ENCODE results near the gene DSTN.

Gene DSTN

DNA sequence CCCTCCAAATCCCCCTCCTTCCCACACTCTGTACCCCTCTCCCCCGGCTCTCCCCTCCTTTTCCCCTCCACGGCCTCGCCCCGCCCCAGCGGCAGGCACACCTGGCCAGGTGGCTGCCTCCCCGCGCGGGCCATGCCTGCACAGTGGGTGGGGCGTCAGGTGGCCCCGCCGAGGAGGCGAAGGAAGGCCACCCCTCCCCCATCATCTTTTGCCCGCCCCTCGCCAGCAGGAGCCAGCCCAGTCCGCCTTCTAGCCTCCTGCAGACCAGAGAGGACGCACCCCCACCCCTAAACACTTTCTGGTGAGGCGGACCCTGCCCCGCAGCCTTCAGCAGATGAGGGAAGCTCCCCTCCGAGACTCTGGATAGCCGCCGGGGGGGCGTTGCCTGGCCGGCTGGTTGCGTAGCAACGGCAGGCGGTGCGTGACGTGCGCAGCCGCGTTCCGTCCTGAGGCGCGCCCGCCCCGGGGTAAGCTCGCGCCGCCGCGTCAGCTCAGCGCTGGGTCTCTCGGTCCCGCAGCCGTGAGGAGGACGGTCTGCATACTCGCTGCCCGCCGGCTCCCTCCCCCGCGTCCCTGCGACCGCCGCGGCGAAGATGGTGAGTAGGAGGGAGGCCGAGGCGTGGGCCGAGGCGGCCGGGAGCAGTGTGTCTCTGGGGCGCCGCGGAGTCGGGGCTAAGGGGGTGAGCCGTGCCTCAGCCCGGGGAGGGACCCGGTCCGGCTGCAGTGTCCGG lies at the start of gene DSTN:
Gene DSTN, plus strand, starts transcription at position 460 of the 731 bp plus-strand sequence. Its CDS starts 134 bp downstream, at position 594.
- DNase-seq (ENCODE audit: low spot score): peak; percentile 95

DNA sequence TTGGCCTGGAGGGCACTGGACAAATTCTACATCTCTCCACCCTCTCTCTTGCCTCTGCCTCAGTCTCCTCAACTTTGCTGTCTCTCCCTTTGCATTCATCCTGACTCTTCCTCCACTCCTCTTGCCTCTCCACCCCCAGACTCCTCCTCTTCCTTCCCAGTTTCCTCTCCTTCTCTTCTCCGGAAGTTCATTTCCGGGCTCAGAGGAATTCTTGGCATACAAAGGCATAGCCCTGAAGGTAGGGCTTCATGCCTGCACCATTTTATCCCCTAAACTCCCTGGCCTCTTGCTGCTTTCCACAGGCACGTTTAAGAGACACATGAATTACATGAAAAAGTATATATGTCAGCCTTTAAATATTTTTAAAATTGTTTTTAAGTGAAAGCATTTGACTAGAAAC lies 49.3 kb upstream of the DSTN start:
- no peak for DNase-seq (ENCODE audit: low spot score)

DNA sequence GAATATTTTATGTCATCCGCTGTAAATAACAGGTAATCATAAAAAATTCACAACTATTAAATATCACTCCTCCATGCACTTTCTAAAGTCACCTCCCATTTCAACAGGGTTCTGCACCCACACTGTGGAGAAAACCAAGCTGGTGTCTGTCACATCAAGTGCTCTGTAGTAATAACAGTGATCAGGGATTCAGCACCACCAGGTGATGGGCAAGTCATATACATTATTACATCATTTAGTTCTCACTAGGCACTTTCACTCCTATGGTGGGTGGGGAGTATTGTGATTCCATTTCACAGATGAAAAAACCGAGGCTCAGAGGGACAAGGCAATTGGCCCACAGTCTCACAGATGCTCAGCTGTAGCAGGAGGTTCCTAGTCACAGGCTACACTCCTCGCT lies 47.3 kb upstream of the DSTN start:
- DNase-seq (ENCODE audit: low spot score): no peak

DNA sequence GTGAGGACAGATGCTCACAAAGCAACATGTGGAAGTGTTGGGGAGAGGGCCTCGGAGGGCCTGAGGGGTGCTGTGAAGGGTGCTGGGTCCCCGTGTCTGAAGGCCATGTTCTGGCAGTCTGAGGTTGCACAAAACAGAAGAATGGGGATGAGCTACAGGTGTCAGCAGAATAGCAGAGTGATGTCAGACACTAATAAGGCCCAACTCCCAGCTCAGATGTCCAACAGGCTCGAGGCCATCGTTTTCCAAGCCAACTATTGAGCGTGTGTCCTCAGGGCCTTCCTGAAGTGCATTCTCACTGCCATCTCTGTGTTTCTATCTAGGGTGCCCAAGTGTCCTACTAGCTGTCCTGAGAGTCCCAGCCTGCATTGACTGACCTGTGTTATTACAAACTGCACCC lies 46.5 kb upstream of the DSTN start:
- no peak for DNase-seq (ENCODE audit: low spot score)

GRCh38 chr20:17524560-17524959 lies 45.3 kb upstream of the DSTN start:
- no peak for DNase-seq (ENCODE audit: low spot score)

GRCh38 chr20:17525132-17525531 lies 44.7 kb upstream of the DSTN start:
- no peak for DNase-seq (ENCODE audit: low spot score)

- DNase-seq (ENCODE audit: low spot score): peak; percentile 63
Observed at GRCh38 chr20:17525650-17526049, 44.2 kb upstream of the DSTN start.

GRCh38 chr20:17529586-17529985 lies 40.3 kb upstream of the DSTN start:
- no peak for DNase-seq (ENCODE audit: low spot score)

DNA sequence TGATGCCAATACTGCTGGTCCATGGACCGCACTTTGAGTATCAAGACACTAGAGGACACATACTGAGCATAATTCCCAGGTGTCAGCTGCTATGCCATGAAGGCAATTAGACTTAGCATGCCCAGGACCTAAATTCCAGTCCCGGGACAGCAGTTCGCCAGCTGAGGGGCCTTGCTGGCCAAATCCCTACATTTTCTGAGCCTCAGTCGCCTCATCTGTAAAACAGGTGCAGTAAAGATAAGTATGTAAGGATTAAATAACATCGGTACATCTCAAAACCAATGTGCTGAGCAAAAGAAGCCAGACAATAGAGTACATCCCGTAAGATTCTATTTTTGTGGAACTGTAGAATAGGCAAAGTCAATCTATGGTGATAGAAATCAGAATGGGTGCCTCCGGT lies 39.7 kb upstream of the DSTN start:
- peak; percentile 24 for DNase-seq (ENCODE audit: low spot score)

GRCh38 chr20:17530716-17531664 lies 38.9 kb upstream of the DSTN start, which contains the start of gene BFSP1:
Gene BFSP1 (minus strand): TSS chr20:17531379. CDS start chr20:17531329, 50 bp downstream.
- DNase-seq (ENCODE audit: low spot score): peak; percentile 84

DNA sequence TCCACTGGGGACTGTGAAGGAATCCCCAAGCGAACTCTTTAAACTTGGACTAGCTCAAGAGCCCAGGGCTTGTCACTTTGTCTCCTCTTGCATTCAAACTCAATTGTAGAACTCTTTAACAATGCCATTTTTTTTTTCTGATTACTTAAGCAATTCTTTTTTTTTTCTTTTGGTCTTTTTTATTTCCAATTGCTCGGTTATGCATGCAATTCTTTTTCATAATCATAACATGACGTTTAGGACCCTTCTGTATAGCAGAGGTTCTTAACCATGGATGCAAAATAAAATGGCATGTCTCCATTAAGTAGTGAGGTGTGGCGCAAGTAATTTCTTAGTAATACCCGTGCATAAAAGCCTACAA lies 38.2 kb upstream of the DSTN start:
- no peak for DNase-seq (ENCODE audit: low spot score)

DNA sequence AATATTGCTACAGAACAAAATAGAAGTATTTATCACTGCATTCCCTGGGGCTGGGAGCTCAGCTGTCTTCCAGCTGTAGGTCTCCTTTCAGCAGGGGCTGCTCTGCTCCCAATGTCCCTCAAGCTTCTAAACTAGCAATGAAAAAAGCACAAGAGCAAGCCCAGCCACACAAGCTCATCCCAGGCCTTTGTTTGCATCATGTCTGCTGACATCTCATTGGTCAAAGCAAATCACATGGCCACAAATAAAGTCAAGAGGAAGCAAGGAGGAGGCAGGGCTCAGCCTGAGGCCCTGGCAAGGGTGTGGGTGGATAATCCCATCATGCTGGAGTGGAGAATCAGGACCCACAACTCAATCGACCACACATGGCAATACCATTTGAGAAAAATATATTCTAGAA lies 36.5 kb upstream of the DSTN start:
- peak; percentile 70 for DNase-seq (ENCODE audit: low spot score)

DNA sequence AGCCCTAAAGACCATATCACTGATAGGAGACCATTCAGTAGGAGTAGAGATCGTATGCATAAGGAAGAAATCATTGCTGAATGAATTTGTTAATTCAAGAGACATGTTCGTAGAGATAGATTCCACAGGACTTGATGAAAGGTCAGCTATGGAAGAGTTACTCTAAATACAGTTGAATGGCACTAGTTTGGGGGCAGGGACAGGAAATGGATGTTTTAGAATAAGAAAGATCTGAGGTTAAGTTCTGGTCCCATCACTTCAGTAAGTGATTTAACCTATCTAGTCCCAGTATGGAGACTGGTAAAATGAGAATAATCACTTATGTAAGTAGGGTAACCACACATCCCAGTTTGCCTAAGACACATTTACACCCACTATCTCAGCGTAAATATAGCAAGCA lies 35.8 kb upstream of the DSTN start:
- DNase-seq (ENCODE audit: low spot score): no peak

- peak; percentile 92 for DNase-seq (ENCODE audit: low spot score)
Observed at GRCh38 chr20:17536944-17537444, 32.9 kb upstream of the DSTN start.

DNA sequence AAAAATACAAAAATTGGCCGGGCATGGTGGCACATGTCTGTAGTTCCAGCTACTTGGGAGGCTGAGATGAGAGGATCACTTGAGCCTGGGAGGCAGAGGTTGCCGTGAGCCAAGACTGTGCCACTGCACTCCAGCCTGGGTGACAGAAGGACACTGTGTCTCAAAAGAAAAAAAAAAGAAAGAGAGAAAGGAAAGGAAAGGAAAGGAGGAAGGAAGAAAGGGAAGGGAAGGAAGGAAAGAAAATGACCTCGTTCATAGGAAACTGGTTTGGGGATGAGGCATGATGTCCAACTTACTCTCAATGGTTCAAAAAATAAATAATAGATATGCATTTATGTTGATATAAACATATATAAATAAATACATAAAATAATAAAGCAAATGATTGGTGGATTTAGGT lies 31.9 kb upstream of the DSTN start:
- DNase-seq (ENCODE audit: low spot score): no peak

- peak; percentile 62 for DNase-seq (ENCODE audit: low spot score)
Observed at GRCh38 chr20:17538517-17539170, 31.2 kb upstream of the DSTN start.

GRCh38 chr20:17541596-17541995 lies 28.3 kb upstream of the DSTN start:
- DNase-seq (ENCODE audit: low spot score): no peak

DNA sequence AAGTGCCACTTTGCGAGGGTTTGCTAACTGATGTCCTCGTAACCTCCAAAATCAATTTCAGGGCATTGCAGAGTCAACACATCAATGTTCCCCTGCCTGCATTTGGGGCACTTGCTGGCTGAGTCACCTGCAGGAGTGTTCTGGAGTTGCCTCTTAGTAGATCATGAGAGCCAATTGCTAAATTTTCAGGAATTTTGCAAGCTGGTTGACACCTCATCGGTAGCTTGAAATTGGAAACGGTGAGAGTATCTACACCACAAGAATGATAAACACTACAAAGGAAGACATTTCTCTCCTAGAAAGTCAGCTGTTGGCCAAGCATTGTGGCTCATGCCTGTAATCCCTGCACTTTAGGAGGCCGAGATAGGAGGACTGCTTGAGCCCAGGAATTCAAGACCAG lies 27.9 kb upstream of the DSTN start:
- DNase-seq (ENCODE audit: low spot score): peak; percentile 37

GRCh38 chr20:17542481-17542880 lies 27.4 kb upstream of the DSTN start:
- DNase-seq (ENCODE audit: low spot score): no peak

DNA sequence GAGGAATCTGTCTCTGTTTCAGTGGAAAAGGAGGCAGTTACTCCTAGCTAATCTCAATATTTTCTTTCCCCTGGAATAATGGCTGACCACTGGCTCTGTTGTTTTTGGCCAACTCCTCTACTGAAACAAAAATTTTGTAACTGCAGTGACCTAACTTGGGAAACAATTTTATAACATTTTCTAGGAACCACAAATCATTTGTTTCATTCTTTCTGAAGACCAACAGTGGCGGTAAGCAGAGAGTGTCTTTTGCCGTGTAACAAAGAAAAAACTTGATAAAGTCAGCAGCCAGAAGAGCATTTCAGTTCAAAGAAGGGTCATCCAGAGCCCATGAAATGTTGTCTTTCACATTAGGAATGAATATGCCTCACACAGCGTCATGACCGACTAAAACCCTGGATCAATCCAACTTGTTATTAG lies 26.9 kb upstream of the DSTN start:
- DNase-seq (ENCODE audit: low spot score): no peak

GRCh38 chr20:17543531-17544131 lies 26.2 kb upstream of the DSTN start:
- DNase-seq (ENCODE audit: low spot score): no peak

DNA sequence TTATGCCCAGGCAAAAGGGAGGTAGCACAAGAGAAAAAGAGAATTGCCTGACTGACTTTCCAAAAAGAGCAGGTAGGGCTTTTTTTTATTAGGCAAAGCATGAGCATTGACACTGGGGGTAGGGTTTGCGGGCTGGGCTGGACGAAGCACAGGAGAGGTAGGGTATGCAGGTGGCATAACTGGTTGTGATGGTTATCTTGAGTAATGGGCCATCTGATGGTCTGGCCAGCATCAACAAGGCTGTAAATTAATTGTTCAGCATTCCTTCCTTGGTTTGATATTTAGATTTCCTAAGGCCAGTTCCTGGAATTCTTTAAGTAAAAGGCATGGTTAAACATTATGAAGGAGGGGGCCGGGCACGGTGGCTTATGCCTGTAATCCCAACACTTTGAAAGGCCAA lies 24.7 kb upstream of the DSTN start:
- DNase-seq (ENCODE audit: low spot score): no peak

Data from RKO (cell line).